AG08395 (cell line): ENCODE results near the gene ZNF267.
A peak's percentile ranks its signal among the peaks of the same experiment; 100 is the strongest.
"Not testable (repeated sequence)": the region's sequence is repeated elsewhere in the genome, so short reads cannot be mapped to it uniquely, and the experiment has no call there.

Experiments
- DNase-seq: peaks from one replicate; pipeline ENCODE4 v3.0.0; 2012; ENCODE audit warnings: mixed read lengths, low spot score

The ZNF267 gene

DNA sequence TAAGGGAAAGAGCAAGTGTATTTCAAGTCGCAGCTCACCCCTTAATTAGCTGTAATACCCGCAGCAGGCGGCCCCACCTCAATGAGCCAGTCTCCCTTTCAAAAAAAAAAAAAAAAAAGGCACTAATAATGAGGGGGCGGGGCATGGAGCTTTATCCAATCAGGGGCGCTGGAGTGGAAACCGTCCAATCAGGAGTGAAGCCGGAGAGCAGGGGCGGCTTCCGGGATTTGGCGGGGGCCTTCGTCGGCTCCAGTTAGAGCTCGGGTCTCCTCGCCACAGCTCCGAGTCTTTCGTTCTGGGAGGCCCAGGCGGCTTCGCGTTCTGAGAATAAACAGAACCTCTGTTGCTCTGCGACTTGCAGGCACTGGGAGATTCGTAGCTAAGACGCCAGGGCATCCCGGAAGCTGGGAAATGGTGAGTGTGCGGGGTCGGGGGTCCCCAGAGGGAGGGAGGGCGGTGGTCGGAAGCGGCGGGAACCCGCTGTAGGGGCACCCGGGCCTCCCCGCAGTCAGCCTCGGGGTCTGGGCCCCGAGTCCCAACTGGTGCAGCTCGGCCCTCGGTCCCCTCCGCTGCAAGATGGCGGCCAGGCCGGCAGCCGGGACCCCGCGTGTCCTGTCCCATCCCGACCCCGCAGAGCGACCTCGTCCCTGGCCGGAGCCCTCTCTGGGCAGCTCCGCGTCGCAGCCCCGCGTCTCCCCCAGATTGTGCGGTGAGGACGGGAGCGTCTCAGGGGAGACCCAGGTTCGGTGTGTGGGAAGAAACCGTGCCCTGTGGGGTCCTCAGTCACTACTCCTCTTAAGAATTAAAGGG lies at the start of gene ZNF267:
ZNF267 (plus strand) TSS at position 252 of the 810 bp plus-strand sequence; CDS start at position 412, 160 bp downstream.
- peak; percentile 95 for DNase-seq

DNA sequence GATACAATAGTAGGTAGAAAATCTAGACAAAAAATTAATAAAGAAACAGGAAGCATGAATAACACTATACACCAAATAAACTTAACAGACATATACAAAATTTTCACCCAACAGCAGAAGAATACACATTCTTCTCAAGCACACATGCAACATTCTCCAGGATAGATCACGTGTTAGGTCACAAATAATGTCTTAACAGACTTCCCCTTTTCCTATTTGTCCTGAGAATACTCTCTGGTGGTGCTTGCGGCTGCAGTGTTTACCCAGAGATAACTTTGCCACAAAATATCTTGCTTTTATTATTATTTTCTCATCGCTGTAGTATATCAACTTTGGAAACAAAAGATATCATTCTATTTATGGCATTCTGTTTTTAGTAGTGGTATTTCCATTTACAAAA lies 40.6 kb upstream of the ZNF267 start:
- DNase-seq: no peak

DNA sequence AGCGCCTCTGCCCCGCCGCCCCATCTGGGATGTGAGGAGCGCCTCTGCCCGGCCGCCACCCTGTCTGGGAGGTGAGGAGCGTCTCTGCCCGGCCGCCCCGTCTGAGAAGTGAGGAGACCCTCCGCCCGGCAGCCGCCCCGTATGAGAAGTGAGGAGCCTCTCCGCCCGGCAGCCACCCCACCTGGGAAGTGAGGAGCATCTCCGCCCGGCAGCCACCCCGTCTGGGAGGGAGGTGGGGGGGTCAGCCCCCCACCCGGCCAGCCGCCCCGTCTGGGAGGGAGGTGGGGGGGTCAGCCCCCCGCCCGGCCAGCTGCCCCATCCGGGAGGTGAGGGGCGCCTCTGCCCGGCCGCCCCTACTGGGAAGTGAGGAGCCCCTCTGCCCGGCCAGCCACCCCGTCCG lies 37.2 kb upstream of the ZNF267 start:
- DNase-seq: not testable (repeated sequence)

DNA sequence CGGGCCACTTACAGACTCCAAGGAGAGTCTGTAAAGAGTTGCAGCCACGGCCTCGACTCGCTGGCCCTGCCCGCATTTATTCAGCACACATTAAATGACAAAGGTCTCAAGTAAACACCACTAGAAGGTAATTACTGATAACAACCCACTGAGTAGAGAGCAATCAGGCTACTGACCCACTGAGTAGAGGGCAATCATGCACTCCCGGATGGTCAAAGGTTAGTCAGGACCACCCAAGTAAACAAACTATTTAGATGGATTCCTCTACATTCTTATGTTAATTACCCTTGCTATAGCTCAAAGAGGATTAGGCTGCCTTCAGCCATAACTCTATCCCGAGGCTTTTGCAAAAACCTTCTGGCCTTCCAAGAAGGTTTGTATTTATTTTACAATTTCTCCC lies 30.7 kb upstream of the ZNF267 start:
- DNase-seq: no peak

DNA sequence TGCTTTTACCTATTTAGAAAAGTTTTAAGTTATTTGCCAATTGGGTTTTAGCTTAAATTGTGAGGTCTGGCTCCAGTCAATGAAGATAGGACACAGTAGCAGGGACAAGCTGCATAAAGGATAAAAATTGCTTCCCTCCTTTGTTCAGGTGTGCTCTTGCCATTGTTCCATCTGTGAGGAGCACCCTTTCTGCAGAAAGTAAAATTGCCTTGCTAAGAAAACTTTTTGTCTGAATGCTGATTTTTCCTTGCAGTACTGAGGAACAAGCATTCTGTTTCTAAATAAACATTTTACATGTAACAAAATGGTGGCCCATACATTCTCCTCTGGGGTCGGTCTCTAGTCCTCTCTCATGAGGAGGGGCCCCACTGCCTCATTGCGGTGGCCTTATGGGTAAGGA lies 25.0 kb upstream of the ZNF267 start:
- not testable (repeated sequence) for DNase-seq

DNA sequence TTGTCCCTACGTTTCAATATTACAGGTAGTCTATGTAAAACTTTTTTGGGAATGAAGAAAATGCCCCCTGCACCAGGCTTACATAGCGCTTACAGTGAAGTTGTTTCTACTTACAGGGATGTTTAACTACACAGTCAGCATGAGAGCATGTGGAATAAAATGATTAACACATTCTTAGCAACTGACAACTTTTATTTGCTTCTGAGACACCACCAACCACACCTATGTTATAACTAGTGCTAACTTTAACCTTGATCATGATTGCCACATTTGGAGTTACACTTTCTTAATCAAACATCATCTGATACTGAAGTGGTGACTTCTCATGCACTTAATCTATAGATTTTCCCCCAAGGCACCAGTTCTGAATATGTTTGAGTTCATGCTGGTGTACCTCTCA lies 20.3 kb upstream of the ZNF267 start:
- no peak for DNase-seq

DNA sequence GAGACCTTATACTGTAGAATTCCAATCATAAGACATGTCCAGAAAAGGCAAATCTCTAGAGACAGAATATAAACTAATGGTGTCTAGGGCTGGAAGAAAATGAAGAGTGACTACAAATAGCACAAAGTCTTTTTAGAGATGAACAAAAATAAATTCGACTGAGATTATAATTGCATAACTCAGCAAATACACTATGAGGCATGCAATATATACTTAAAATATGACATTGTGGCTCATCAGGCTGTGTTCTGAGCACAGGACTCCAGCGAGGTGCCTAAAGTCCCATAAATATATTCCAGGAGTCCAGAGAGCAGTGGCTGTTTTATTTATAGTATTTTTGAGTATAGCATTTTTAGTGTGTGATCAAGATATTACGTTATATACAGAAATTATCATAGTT lies 13.1 kb upstream of the ZNF267 start:
- no peak for DNase-seq

DNA sequence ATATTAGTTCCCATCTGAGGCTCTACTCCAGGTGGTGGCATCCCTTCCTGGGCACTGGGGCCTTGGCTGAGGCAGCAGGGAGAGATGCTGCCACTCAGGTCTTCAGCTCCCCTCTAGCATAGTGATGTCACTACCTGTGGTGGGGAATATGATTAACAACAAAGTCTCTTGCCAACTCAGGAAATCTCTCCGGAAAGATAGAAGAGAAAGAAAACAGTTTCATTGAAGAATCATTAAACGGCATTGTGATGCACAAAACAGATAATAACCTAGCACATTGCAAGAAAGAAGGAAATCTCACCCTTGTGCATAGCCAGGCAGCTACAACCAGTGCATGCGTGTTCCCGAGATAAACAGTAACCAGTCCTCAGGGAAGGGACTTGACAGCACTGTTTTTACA lies 12.2 kb upstream of the ZNF267 start:
- DNase-seq: no peak

DNA sequence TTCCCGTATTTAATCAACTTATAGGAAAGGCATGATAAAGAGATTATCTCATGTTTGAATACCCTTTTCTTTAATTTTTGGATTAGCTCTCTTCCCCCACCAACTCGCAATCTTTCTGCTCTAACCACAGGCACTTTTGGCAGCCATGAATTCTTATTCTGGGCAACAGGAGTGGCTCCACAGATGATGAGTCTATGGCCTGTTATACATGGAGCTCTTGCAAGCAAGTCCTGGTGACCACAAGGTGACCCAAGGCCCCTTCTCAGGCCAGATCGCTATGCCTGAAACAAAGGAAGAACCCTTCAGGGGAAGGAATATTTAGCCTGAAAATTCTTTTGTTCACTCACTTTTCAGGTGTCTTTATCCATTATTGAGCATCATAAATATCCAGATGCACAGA lies 10.8 kb upstream of the ZNF267 start:
- DNase-seq: no peak

DNA sequence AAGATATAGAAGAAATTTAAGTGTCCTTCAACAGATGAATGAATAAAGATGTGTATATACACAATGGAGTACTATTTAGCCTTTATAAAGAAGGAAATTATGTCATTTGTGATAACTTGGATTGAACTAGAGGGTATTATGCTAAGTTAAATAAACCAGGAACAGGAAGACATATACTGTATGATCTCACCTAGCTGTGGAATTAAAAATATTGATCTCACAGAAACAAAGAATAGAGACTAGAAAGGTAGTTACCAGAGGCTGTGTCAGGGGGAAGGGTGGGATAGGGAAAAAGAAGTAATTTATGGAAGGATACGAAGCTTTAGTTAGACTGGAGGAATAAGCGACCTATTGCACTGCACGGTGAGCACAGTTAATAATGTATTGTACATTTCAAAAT lies 5.4 kb upstream of the ZNF267 start:
- DNase-seq: no peak

DNA sequence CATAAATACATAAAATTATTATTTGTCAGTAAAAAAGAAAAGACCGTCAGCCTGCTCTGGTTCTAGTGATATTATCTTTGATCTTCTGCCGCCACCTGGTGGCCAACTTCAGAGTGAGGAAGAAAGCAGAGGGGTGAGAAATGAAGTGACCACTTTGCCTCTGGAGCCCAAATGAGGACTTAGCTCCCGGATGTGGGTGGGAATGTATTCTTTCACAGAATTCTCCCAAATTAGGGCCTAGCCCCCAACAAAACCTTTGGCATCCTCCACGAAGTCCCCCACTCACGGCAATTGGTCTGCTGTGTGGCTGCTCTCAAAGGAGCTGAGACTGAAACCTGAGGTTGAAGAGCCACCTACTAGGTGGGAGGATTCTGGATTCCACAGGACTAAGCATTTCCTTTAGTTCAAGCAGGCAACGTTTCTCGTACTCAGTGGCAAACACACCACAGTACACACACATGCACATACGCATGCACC lies 4.9 kb upstream of the ZNF267 start:
- DNase-seq: peak; percentile 75

DNA sequence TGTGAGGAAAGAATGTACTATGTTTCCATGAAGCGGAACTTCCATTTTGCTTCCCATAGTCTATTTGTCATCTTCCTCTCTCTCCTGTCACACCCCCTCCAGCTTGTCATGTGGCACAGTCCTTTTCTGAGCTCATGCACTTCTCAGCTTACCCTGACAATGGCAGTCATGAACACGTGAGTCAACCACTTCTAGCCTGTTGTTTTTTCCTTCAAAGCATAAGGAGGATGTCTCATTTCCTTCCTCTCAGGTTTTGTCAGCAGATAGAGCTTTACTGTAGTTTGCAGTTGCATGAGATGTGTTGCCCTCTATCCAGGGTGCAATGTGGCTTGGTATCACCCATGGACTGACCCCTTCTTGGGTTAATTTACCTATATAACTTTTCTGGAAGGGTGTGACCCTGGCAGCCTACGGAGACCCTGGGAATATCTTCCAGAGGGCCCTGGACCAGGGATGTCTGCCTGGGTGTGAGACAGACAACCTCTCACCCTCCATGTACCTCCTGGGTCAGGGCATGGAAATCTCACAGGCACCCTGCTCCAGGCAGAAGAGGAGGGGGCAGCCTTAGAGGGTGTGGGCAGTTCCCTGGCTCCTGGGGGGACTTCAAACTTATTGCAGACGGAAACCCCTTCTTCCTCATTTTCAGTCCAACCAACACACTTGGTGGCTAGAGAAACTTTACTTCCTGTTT lies 4.0 kb upstream of the ZNF267 start:
- peak; percentile 71 for DNase-seq

DNA sequence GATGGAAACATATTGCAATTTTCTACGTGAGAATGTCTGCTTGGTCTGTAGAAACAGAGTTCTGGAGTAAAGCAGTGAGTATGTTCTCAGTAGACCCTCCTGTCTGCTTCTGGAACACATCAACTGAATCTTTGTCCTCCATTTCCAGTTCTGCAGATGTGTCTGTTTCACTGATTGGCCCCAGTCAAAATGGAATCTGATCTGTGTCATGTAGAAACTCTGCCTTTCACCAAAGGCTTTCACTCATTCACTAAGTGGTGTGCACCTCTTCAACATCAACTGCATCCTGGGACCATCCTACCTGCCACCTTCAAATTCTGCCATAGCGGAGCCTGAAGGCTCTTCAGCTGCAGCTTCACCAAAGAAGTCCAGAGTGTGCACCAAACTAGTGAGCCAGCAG lies 2.8 kb upstream of the ZNF267 start:
- DNase-seq: no peak

DNA sequence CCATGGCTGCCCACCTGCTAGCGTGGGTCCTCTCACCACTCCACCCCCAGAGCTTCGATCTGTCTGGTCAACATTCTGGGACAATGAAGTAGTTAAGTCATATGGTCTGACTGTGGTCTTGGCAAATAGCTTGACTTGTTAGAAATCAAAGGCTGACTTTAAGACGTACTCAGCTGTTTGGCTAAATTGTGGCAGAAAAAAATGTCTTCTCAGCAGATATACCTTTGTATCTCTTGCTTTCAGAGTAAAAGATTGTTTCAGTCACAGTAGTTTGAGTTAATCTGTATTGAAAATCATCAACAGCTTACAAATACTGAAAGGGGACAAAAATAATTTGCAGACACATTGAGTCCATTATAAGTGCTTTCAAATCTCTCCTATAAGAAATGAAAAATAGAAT lies 2.1 kb upstream of the ZNF267 start:
- DNase-seq: no peak

DNA sequence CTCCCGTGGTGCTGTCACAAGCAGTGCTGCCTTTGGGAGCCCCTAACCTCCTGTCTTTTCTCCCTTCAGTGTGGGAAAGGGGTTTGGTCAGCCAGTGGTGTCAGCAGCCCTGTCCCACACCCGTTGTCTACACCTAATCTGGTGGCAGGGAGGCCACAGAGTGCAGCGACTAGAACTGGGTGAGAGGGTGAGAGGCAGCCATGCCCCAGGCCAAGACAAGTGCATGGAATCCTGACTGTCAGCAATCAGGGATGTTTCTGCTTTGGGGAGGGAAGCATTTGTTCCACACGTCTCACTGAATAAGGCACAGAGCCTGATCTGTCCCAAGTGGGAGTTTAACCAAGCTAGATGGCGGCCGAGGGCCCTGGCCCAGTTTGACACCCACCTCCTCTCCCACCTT lies 1.4 kb upstream of the ZNF267 start:
- DNase-seq: no peak

DNA sequence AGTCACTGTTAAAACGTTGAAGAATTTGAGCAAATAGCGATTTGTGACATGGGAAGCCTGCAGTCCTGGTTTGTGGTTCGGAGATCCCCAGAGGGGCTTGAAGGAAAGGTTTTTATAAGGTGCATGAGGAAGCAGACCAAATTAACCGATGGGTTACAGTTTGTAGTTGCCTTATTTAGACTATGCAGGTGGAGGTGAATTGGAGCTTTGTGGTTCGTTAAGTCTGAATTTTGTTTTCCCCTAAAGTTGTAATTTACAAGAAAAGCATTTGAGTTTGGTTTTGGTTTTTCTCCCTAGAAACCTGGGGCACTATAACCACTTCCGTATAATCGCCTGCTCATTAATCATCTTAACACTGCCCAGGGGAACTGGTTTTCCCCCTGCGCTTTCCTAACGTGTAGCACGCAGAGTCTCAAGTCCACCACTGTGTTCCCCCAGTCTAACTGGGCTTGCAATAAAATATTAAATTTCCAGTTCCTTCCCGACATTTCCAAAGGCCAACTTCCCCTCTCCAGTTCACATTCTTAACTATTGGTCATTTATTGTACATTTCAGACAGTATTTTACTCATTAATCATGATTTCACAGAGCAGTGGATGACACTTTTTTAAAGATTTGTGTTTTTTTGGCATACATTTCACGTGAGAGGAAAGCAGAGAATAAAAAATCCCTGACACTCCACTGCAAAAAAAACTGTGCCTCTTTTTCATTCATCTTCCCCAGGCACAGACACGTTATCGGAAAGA lies 932 bp downstream of the ZNF267 start:
- peak; percentile 28 for DNase-seq

DNA sequence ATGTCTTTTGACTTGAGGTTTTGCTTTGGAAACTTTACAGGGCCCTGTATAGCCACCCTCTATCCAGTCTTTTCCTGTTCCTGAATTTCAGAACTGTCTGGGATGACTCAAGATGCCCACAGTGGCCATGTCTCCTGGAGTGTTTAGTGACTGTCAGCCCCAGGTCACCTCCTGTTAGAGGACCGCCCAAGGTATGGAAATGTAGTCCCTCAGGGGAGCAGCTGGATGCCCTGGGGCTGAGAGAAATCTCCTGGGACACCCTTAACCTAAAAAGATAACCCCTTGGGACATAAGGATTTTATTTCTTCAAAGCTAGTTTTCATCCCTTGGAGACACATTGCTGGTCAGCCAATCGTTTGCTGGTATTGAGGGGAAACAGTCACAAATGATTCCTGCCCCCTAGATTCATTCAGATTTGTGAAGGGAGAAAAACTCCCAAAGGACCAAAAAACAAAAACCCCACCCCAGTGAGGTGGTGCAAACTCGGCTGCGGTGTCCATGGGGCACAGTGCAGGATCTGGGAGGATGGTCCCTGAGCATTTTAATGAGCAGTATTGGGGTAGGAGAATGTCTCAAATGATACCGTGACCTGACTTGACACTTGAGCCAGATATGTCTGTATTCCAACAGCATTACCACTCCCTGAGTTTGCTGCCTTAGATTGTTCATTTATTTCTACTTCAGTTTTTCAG lies 1.7 kb downstream of the ZNF267 start:
- DNase-seq: peak; percentile 68

DNA sequence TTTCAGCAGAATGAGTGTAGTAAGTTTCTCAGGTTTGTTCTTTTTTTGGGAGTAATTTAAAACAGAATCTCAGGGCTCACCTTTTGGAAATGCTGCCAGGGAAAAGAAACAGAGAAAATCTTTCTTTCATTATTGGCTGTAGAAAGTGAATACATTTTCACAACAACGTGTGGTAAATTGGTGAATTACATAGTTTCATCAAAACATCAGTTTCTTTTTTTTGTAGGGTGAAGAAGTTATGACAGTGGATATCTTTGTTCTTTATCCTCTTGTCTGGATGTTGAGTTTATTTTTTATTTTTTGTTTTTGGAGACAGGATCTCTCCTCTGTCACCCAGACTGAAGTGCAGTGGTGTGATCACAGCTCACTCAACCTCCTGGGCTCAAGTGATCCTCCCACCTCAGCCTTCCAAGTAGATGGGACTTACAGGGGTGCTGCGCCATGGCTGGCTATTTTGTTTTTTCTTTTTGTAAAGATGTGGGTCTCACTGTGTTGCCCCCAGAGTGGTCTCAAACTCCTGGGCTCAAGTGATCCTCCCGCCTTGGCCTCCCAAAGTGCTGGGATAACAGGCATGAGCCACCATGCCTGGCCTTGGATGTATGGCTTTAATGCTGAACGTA lies 2.4 kb downstream of the ZNF267 start:
- DNase-seq: no peak

DNA sequence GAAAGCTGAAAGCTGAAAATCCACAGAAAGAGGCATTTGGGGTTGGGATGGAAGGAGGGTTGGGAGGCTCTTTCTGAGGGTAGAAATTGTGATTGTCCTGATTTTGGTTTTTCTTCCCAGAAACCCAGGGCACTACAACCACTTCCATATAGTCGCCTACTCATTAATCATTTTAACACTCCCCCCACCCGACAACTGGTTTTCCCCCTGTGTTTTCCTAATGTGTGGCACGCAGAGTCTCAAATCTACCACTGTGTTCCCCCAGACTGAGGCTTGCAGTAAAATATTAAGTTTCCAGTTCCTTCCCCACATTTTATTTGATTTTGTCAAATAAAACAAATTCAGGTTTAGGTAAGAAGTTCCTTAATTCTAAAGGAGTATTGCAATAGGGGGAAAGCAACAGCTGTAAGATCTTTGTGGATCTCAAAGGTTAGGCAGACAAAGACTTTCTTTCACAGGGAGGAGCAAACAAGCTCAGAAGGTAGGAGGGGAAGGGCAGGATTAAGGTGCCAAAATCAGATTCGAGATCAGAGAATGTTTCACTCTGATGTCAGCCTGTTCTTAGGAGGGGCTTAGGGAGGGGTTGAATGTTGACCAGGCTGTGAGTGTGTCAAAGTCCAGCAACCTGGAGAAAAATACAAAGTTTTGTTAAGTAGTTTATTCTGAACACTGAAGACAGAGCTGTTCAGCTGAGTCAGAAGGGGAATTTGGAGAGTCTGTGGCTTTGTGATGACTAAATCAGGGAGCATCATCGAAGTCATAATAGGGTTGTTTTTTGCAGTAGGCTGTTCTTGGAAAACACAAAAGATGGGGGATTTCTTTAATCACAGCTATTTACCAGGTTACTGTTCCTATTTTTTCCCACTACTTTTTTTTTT lies 3.6 kb downstream of the ZNF267 start:
- peak; percentile 77 for DNase-seq

DNA sequence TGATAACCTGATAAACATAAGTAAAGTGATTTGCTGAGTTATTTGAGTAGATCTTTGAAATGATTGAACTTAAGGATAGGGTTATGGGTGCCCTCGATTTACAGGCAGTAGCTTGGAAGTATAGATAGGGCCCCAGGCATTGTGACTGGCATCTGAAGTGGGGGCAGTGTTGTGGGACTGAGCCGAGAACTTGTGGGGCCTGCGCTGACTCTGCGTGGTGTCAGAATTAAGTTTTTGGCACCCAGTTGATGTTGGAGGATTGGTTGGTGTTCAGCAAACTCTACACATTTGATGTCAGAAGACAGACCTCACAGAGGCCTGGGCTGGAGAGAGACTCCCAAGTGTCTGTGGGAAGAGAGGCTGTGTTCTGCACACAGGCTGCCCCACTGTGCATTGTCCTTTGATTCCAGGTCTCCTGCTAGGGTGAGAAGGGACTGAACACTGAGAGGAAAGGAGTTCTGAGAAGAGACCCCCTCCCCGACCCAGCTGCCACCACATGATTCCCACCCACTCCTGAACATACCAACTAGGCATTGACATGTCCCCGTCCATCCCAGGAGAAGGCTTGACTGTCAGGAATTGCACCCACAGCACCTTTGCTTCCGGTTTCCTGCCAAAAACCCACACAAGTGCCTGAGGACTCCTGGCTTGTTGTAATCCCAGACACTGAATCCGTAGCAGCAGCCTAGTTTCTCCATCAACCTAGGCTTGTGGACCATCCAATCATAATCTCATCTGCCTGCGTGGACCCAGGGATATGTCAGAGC lies 4.5 kb downstream of the ZNF267 start:
- DNase-seq: no peak
